Osteoblast (primary cell): ENCODE measurements around the gene TMOD4. TPM values are rescaled to one million over a fixed set of nuclear protein-coding genes. Genes with fewer than 3 reads are reported as not detected.

ENCODE experiments used
- DNase-seq: peaks from one replicate; pipeline ENCODE4 v3.0.0; 2011; ENCODE audit warnings: low spot score, mixed read lengths; ENCODE audit not compliant: insufficient read length; ENCODE audit errors: missing footprints
- H2AFZ ChIP-seq: 2 replicates; pipeline ENCODE4 v1.6.0; 2011; ENCODE audit warnings: mild to moderate bottlenecking, low read length
- H3K27ac ChIP-seq: 2 replicates; pipeline ENCODE4 v1.5.1; 2011; ENCODE audit warnings: mild to moderate bottlenecking, low read depth, low read length, moderate library complexity
- H3K27me3 ChIP-seq: 2 replicates; pipeline ENCODE4 v1.6.0; 2012; ENCODE audit warnings: mild to moderate bottlenecking, control low read depth, inconsistent platforms, low read length, moderate library complexity; ENCODE audit not compliant: insufficient read depth
- H3K36me3 ChIP-seq: 2 replicates; pipeline ENCODE4 v1.5.1; 2011; ENCODE audit warnings: mild to moderate bottlenecking, low read length, control low read depth, moderate library complexity; ENCODE audit not compliant: insufficient read depth
- H3K4me1 ChIP-seq: 2 replicates; pipeline ENCODE4 v1.5.1; 2011; ENCODE audit warnings: mild to moderate bottlenecking, low read length, control low read depth, moderate library complexity; ENCODE audit not compliant: insufficient read depth
- H3K4me2 ChIP-seq: 2 replicates; pipeline ENCODE4 v1.6.0; 2011; ENCODE audit warnings: mild to moderate bottlenecking, low read length; ENCODE audit not compliant: insufficient read depth
- H3K4me3 ChIP-seq: fragments of 200-600 bp; sonication (generic); 3 replicates; pipeline ENCODE4 v1.5.1; 2012; ENCODE audit warnings: mild to moderate bottlenecking, low read length, inconsistent platforms; ENCODE audit not compliant: insufficient read depth
- H3K79me2 ChIP-seq: 2 replicates; pipeline ENCODE4 v1.6.0; 2012; ENCODE audit warnings: mild to moderate bottlenecking, low read length, control low read depth, inconsistent platforms; ENCODE audit not compliant: insufficient read depth
- H3K9me3 ChIP-seq: 2 replicates; pipeline ENCODE4 v1.5.1; 2011; ENCODE audit warnings: low read depth, low read length, control low read depth
- H4K20me1 ChIP-seq: 2 replicates; pipeline ENCODE4 v1.6.0; 2012; ENCODE audit warnings: mild to moderate bottlenecking, low read length, control low read depth; ENCODE audit not compliant: insufficient read depth
- CTCF ChIP-seq: IDR thresholded peaks from 2 replicates; pipeline ENCODE4 v1.5.1; 2011; ENCODE audit warnings: mild to moderate bottlenecking, low read depth, low read length, moderate library complexity; ENCODE audit errors: extremely low read depth
- total RNA-seq: library from RNA; depleted of rRNA; stranded (reverse); fragments of >200 nt; gene quantifications from 2 replicates; pipeline ENCODE4 v1.2.3, GENCODE V29; 2012

The TMOD4 gene
- total RNA-seq, 1 donor = 0.36 TPM

GRCh38 chr1:151187205-151187604 is 11.4 kb upstream of the TMOD4 start:
- no peak overlapping the region for H3K27ac ChIP-seq
- no peaks in the 10 kb centered on the region for H3K9me3 ChIP-seq
- no peak for DNase-seq
- peaks cover 18% of the 10 kb centered on the region for H3K4me1 ChIP-seq
- H3K79me2 ChIP-seq = peaks cover 31% of the 10 kb centered on the region
- H2AFZ ChIP-seq = no peak overlapping the region
- H3K4me2 ChIP-seq = no peak overlapping the region
- H3K36me3 ChIP-seq = peaks cover 33% of the 10 kb centered on the region
- H3K27me3 ChIP-seq = no peaks in the 10 kb centered on the region
- H4K20me1 ChIP-seq = no peaks in the 10 kb centered on the region
- H3K4me3 ChIP-seq = no peak overlapping the region
- TF ChIP-seq CTCF = no peak

- Histone ChIP-seq H3K4me2 (no peak overlapping the region), H4K20me1 (no peaks in the 10 kb centered on the region), H2AFZ (no peak overlapping the region), H3K4me1 (peaks cover 12% of the 10 kb centered on the region), H3K27ac (no peak overlapping the region), H3K36me3 (peaks cover 52% of the 10 kb centered on the region), H3K79me2 (peaks cover 27% of the 10 kb centered on the region), H3K27me3 (no peaks in the 10 kb centered on the region), H3K9me3 (no peaks in the 10 kb centered on the region), H3K4me3 (no peak overlapping the region)
- no peak for TF ChIP-seq CTCF
- DNase-seq = no peak
Observed at GRCh38 chr1:151184211-151184610, 8.4 kb upstream of the TMOD4 start.

GRCh38 chr1:151176514-151177045 is 799 bp upstream of the TMOD4 start:
- H3K27ac ChIP-seq = no peak overlapping the region
- no peaks in the 10 kb centered on the region for H3K27me3 ChIP-seq
- no peak overlapping the region for H3K4me2 ChIP-seq
- no peak for DNase-seq
- TF ChIP-seq CTCF = no peak
- H4K20me1 ChIP-seq = no peaks in the 10 kb centered on the region
- no peak overlapping the region for H3K4me3 ChIP-seq
- H3K4me1 ChIP-seq = peaks cover 6% of the 10 kb centered on the region
- H3K36me3 ChIP-seq = peaks cover 46% of the 10 kb centered on the region
- no peaks in the 10 kb centered on the region for H3K9me3 ChIP-seq
- H3K79me2 ChIP-seq = no peaks in the 10 kb centered on the region
- no peak overlapping the region for H2AFZ ChIP-seq

GRCh38 chr1:151175041-151175741 is 590 bp downstream of the TMOD4 start:
- no peaks in the 10 kb centered on the region for H3K27me3 ChIP-seq
- H3K4me3 ChIP-seq = no peak overlapping the region
- H3K4me2 ChIP-seq = no peak overlapping the region
- no peaks in the 10 kb centered on the region for H4K20me1 ChIP-seq
- H3K9me3 ChIP-seq = no peaks in the 10 kb centered on the region
- DNase-seq = peak; percentile 27
- peaks cover 6% of the 10 kb centered on the region for H3K4me1 ChIP-seq
- H2AFZ ChIP-seq = no peak overlapping the region
- H3K36me3 ChIP-seq = peaks cover 48% of the 10 kb centered on the region
- no peak overlapping the region for H3K27ac ChIP-seq
- no peak for TF ChIP-seq CTCF
- no peaks in the 10 kb centered on the region for H3K79me2 ChIP-seq
